Stimulated activated CD8-positive, alpha-beta memory T cell treated with anti-CD3 and anti-CD28 coated beads, Interleukin-15, amount 100 ng/mL, for 48 hours (primary cell): Measurements from ENCODE around the gene TRNP1.

Source experiments
- DNase-seq, 2 donors: peaks; one replicate each; pipeline ENCODE4 v3.0.0-alpha.2; 2020; ENCODE audit warnings: low read depth in 2 of 2

TRNP1 gene

DNA sequence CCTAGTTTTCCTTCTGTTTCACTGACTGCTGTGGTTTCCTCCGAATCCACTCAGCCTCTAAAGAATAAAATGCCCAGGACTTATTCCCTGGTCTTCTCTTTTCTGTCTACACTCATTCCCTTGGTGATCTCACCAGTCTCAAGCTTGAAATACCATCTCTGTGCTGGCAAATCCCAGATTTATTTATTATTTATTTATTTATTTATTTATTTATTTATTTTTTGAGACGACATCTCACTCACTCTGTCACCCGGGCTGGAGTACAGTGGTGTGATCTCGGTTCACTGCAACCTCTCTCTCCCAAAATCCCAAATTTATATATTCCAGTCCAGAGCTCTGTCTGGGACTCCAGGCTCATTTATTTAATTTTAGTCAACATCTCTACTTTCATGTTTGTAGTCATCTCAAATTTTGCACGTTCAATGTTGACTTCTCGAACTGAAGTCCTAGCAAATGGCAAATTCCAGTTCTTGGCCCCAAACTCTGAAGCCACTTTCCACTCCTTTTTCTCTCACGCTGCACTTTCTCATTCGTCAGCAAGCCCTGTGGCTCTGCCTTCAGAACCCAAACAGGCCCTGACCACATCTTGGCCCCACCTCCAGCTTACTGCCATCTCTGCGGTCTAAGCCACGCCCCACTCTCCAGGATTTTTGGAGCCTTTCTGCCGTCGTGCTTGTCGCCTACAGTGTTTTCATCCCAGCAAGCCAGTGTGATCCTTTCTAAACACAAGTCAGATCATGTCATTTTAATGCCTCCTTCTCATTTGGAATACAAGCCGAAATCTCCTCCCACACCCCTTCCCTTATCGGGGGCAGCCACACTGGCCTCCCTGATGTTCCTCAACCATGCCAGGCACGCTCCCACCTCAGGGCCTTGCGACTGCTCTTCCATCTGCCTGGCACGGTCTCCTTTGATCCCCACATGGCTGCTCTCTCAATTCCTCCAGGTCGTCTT lies 33.4 kb downstream of the TRNP1 start:
- no peak for DNase-seq

DNA sequence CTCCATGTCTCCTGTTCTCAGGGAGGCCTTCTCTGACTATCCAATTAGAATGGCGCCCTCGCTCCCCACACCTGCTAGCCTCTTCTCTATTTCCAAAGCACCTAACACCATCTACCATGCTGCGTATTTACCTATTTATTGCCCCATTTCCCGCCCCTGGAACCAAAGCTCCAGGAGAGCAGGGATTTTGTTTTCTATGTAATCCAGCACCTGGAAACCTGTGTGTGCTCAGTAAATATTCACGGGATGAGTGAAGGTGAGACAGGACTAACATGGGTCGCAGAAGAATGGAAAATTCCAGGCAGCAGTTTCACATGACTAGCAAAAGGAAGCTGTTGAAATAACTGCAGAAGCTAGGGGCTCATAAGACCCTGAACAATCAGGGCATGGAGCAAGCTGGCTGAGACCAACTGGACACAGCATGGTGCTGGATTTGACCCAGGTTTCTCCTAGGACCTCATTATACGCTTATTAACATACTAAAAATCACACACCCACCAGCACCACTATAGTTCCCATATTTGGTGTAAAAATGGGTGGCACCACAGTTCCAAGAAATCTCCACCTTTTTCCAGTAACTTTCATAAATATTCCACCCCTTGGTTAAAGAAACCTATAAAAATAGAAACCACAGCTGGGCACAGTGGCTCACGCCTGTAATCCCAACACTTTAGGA lies 34.2 kb downstream of the TRNP1 start:
- DNase-seq, result no peak

DNA sequence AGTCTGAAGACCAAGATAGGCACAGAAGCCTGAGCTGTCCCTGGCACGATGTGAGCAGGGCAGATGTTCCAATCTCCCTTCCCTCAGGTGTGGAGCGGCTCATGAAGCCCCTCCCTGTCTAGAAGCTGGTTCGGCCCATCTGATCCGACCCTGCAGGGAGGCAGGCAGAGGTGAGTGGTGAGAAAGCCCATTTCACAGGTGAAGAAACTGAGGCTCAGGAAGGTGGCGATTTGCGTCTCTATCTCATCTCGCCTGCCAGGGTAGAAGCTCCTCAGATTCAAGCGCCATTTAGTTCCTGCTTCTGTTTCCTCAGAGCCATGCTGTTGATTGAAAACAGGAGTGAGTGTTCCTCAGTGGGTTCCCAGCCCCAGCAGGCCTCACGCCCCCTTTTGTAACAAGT lies 36.0 kb downstream of the TRNP1 start:
- no peak for DNase-seq

DNA sequence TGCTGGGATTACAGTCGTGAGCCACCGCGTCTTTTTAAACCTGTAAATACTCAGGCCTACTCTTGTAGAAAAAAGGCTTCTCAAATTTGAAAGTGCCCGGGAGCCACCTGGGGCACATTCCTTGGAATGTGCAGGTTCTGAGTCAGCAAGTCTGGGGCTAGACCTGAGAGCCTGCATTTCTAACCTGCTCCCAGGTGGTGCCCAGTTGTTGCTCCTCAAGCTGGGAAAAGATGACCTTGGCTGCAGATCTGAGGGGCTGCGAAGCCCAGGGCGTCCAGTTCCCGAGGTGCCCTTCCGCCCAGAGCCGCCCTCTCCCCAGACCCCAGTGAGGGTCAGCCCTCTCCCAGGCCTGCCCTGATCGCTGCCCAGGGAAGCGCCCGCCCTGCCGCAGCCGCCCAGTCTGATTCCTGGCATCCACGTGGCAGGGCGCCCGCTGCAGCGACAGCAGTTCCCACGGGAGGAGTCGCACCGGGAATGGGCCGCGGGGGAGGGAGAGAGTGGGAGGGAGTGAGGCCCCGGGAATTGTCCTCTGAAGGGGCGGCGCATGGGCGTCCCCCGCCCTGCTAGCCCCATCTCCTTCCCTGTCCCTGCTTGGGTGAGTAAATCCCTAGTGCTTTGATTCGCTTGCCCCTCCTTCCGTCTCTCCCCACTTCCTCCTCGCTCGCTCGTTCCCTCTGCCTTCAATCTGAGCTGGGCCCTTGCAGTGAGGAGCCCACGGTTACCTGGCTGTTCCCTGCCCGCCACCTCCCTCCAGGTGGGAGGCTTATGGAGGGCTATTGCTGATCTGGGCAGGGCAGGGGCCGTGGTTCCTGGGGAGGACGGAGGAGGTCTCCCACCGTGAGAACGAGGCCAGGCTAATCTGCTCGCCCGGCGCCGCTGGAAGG lies 38.0 kb downstream of the TRNP1 start:
- DNase-seq, result no peak

DNA sequence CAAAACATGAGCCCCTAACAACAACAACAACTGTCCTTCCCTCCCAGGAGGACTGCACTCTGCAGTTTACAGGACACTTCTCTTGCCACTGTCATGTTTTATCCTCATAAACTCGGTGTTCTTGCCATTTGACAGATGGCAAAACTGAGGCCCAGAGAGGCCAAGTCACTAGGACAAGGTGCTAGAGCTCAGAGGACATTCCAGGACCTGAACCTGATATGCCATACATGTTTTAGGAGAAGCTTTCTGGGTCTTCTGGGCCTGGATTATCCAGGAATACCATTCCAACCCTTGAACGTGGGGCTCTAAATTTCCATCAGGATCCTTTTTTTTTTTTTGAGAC lies 38.6 kb downstream of the TRNP1 start:
- no peak for DNase-seq

DNA sequence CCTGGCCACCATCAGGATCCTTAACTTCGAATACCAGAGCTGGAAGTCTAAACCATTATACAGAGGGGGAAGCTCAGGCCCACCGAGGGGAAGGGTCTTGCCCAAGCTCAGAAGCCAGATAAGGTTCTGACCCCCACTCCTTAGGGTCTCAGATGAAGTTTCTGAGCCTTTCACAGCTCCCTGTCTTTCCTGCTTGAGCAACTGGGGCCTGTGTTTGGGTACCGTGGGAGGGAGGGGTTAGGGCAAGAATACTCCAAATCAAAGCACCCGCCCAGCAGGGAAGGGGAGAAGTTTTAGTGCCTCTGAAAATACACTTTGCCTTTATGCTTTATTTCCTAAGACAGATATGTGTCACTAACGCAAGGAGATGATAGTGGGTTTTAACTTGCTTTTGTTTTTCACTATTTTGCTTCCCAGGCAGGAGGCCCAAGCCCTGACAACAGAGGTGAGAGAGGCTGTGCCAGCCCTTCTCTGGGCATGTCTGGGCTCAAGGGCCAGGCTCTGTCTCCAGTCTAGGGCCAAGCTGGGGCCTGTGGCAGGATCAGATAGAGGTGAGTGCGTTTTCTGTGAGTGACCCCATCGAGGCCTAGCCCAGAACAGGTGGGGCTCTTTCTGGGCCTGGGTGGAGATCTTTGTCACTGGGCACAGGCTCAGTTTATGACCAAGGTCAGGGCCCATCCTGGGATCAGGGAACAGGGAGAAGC lies 39.7 kb downstream of the TRNP1 start:
- DNase-seq, result no peak

DNA sequence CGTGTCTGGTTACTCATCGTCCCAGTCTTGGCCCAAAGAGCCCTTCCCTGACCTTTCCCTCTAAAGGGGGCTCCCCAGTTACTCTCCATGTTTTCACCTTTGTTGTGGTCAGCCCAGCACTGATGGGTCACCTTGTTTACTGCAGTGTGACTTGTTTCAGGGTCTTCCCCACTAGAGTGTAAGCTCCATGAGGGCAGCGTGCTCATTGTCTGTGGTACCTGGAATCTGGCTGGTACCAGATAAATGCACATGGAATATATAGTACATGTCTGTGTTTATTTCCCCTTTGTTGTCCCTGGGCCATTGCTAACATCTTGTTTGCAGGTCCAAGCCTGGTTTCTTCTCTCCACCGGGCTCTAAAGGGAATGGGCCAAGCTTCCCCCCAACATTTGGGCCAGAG lies 41.9 kb downstream of the TRNP1 start:
- no peak for DNase-seq

DNA sequence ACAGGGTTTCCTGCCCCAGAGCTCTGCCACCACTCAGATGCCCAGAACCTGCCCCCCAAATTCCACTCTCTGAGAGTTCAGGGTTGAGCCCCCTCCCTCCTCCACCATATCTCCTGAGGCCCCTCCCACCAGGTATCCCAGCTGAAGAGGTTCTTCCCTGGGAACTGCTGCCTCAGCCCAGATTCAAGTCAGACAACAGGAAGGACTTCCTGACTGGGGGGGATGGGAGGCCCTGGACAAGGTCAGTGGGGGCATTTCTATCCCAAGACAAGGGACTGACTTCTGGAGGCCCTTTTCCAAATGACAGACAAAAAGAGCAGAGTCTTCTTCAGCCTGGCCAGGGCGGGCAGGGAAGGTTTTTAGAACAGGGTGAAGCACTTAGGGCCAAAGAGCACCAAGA lies 43.2 kb downstream of the TRNP1 start:
- no peak for DNase-seq

DNA sequence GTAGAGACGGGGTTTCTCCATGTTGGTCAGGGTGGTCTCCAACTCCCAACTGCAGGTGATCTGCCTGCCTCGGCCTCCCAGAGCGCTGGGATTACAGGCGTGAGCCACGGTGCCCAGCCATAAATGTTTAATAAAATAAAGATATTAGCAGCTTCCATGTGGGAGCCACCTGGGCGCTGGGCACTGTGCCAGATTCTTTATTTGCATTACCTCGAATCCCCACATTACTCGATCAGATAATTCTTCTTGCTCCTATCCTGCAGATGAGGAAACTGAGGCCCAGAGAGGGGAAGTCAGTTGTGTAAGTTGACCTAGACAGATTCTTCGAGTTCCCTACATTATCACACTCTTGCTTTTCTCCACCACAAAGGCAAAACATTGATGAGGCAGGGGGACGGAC lies 44.0 kb downstream of the TRNP1 start:
- DNase-seq, result no peak

DNA sequence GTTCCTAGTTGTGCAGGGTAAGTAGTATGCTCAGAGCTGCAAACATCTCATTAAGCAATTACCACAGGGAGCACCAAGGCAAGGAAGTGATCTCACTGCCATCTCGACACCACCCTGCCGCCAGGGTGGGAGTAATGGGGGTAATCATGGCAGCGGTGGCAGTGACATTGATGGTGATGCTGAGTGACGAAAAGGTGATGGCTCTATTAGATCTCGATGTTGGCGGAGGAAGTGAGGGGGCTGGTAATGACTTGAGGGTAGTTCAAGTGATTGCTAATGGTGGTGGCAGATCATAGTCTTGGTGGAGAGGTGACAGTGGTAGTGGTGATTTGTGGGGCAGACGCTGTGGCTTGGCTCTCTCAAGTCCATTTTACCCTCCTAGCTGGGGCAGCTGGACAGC lies 44.5 kb downstream of the TRNP1 start:
- DNase-seq, result no peak

DNA sequence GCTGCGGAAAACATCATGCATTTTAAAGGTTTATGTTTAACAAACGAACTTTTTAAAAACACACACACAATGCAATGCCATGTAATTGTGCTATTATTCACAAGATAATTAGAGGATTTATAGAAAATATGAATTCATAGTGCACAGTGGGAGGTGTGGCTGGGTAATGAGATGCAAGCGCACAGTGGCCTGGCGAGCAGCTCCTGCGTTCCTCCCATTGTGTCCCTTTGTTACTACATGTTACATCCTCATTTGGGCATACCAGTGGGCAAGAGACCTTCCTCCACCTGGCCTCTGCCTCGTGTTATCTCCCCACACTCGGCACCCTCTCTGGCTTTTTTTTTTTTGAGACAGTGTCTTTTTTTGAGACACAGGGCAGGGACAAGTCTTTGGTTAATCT lies 49.2 kb downstream of the TRNP1 start:
- no peak for DNase-seq

DNA sequence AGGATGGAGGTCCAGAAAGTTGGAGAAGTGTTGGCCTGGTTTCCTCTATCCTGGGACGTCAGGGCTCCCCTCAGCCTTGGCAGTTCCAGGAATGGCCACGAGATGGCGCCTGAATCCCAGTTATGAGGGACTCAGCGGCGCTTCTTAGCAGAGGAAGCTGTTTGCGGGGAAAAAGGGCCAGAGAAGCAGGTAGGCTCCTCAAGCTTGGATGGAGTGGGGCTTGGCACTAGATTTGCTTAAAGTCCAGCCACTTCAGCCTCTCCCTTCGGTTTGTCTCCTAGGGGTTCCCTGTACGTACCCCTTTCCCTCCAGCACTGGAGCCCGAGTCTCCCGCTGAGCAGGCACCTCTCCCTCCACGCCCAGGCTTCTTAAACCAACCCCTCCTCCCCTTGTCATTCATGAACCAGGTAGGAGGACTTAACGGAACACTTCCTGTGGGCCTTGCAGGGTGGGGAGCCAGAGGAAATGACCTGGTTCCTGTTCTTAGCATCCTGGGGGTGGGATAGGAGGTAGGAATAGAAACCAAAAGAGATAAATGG lies 51.2 kb downstream of the TRNP1 start:
- DNase-seq, result peak; percentile 66 to 69

DNA sequence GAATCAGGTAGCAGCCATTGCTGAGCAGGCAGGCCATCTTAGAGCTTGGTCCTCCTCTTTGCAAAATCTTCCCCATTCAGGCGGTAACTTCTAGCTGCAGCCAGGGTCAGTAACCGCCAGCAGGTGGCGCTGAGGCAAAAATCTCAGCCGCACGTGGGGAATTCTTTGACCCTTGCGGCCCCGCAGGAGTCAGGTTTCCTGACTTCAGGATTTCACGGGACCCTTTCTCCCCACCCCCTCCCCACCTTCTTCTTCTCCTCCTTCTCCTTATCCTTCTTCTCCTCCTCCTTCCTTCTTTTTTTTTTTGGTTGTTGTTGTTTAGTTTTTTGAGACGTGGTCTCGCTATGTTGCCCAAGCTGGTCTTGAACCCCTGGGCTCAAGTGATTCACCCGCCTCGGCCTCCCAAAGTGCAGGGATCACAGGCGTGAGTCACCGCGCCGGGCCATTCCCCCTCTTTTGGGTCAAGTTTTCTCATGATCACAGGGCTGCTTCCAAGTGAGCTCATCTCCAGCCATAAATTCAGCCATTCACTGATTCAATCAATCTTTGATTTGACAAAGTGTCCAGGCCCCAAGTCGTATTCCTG lies 52.6 kb downstream of the TRNP1 start:
- DNase-seq, result peak; percentile 25 to 38

DNA sequence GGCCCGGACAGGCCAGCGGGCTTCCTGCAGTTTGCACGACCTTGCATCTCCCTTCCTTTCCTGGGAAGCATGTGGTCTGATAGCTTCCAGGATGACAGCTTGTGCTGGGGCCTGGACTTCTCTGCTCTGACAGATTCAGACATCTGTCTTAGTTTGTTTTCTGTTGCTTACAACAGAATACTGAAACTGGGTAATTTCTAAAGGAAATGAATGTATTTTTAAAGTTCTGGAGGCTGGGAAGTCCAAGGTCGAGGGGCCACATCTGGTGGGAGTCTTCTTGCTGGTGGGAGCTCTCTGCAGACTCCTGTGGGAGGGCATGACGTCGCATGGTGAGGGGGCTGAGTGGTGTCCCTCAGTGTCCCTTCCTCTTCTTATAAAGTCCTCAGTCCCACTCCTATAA lies 54.4 kb downstream of the TRNP1 start:
- DNase-seq, result no peak

DNA sequence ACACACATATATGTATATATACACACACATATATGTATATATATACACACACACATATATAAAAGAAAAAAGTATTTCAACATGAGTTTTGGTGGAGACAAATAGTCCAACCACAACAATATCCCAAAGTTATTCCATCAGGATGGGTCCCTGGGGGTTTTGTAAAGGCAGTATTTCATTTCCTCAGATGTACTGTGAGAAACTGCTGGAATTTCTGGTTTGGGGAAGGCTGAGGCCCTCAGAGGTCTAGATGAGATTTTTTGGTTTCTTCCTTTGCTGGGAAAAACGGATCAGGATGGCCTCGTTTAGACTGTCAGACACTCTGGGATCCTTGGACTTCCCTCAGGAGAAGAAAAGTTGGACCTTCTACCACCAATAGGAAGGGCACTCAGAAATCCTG lies 55.6 kb downstream of the TRNP1 start:
- no peak for DNase-seq

DNA sequence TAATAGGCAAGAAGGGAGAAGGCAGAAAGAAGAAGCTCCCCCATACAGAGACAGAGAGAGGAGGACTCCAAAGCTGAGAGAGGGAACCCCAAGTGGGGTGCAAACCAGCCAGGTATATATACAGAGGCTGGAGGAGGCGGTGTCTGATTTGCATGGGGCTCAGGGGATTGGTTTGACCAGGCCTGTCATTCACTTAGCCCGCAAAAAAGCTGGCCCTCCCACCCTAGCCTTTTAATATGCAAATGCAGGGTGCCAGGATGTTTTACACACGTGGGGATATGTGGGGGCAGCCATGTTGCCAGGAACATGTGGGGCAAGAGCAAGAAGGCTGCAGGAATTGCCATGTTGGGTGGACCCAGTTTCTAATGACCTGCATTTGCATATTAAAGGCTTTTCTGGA lies 56.1 kb downstream of the TRNP1 start:
- no peak for DNase-seq
